Fibroblast of the aortic adventitia (primary cell): ENCODE measurements around the gene NXN. TPM values are rescaled to one million over a fixed set of nuclear protein-coding genes. Genes with fewer than 3 reads are reported as not detected.

Experiments used
- DNase-seq: peaks from one replicate; pipeline ENCODE4 v3.0.0-alpha.2; 2010; ENCODE audit warnings: low read depth
- H3K4me3 ChIP-seq: 2 replicates; pipeline ENCODE4 v1.5.1; 2011; ENCODE audit warnings: low read depth, mild to moderate bottlenecking, control low read depth, low read length, moderate library complexity
- CTCF ChIP-seq: IDR thresholded peaks from 2 replicates; pipeline ENCODE4 v1.5.1; 2011; ENCODE audit warnings: mild to moderate bottlenecking, low read length, control low read depth, inconsistent platforms; ENCODE audit not compliant: insufficient read depth
- total RNA-seq: library from RNA; depleted of rRNA; stranded (reverse); fragments of >200 nt; gene quantifications from 2 replicates; pipeline ENCODE4 v1.2.3, GENCODE V29; 2012; ENCODE audit warnings: low replicate concordance

The NXN gene
- total RNA-seq, 1 donor, result 18.1 TPM

GRCh38 chr17:885971-886571 is 93.5 kb downstream of the NXN start:
- peak; percentile 86 for DNase-seq
- no peak overlapping the region for H3K4me3 ChIP-seq
- TF ChIP-seq CTCF, result no peak

- no peak for DNase-seq
These were observed 96.0 kb downstream of the NXN start for GRCh38 chr17:883586-883962.

GRCh38 chr17:882827-883585 is 96.6 kb downstream of the NXN start:
- H3K4me3 ChIP-seq, result no peak overlapping the region
- DNase-seq, result peak; percentile 36
- TF ChIP-seq CTCF, result no peak

More at GRCh38 chr17:883586-883962, 96.0 kb downstream of the NXN start:
- no peak overlapping the region for H3K4me3 ChIP-seq
- no peak for TF ChIP-seq CTCF

- H3K4me3 ChIP-seq, result no peak overlapping the region
- no peak for TF ChIP-seq CTCF
- no peak for DNase-seq
These were observed 97.8 kb downstream of the NXN start for GRCh38 chr17:881778-882177.

GRCh38 chr17:880443-881269 is 98.9 kb downstream of the NXN start:
- no peak for TF ChIP-seq CTCF
- H3K4me3 ChIP-seq, result no peak overlapping the region
- DNase-seq, result peak; percentile 60

GRCh38 chr17:879546-880442 is 99.8 kb downstream of the NXN start:
- peak; percentile 93 for DNase-seq
- TF ChIP-seq CTCF, result peak; percentile 69
- H3K4me3 ChIP-seq, result no peak overlapping the region
